ENCODE results near the gene HIPK3. TPM values are rescaled to one million over a fixed set of nuclear protein-coding genes. Genes with fewer than 3 reads are reported as not detected.

Gene HIPK3
- total and polyA plus RNA-seq, 11 donors, result 26.3 to 298 (median 250) TPM

GRCh38 chr11:33321422-33321821 is 64.2 kb downstream of the HIPK3 start:
- peaks cover 6 to 95% (median 76%) of the 10 kb centered on the region in 12 donors for H3K4me1 ChIP-seq
- no peaks in the 10 kb centered on the region for H3K27me3 ChIP-seq
- H3K27ac ChIP-seq, result peak overlapping the region in 10 of 12 donors; percentile 4 to 67 (median 32)
- H3K36me3 ChIP-seq, result no peaks in the 10 kb centered on the region
- ATAC-seq, result no peak
- DNase-seq, result no peak
- no peak overlapping the region for H3K4me3 ChIP-seq
- H3K9me3 ChIP-seq, result no peaks in the 10 kb centered on the region
- TF ChIP-seq CTCF (IDR thresholded peaks at IDR 0.05) (no peak), POLR2A (IDR thresholded peaks at IDR 0.05) (no peak)
- intact Hi-C loops (cut with DNase I), result loop anchor here in 2 of 10 donors (5.0 kb wide), 2 partner anchors 44 to 64 kb away; partner anchors contain the start of gene HIPK3 (in 2 of the 2)

- Histone ChIP-seq H3K9me3 (no peaks in the 10 kb centered on the region), H3K4me1 (peaks cover 14 to 97% (median 82%) of the 10 kb centered on the region in 12 donors), H3K4me3 (no peak overlapping the region), H3K36me3 (no peaks in the 10 kb centered on the region), H3K27ac (peak overlapping the region in 2 of 12 donors; percentile 8 to 31), H3K27me3 (no peaks in the 10 kb centered on the region)
- intact Hi-C loops (cut with DNase I), result loop anchor here in 2 of 10 donors (5.0 kb wide), 2 partner anchors 46 to 66 kb away; partner anchors contain the start of gene HIPK3 (in 2 of the 2)
- ATAC-seq (no peak), DNase-seq (no peak)
- TF ChIP-seq CTCF (IDR thresholded peaks at IDR 0.05) (peak in 1 of 12 donors; percentile 23), POLR2A (IDR thresholded peaks at IDR 0.05) (no peak)
- 86 to 97% (median 92%) methylated on average over 4 of the region's 4 CpGs for WGBS, 4 donors
Observed at GRCh38 chr11:33323421-33323820, 66.2 kb downstream of the HIPK3 start.

- peak in 3 of 4 donors; percentile 21 to 48 (median 32) for ATAC-seq
- Histone ChIP-seq H3K36me3 (no peaks in the 10 kb centered on the region), H3K27ac (peak overlapping the region in 6 of 12 donors; percentile 4 to 31 (median 10)), H3K4me1 (peaks cover 14 to 97% (median 78%) of the 10 kb centered on the region in 12 donors), H3K9me3 (no peaks in the 10 kb centered on the region), H3K27me3 (no peaks in the 10 kb centered on the region), H3K4me3 (no peak overlapping the region)
- intact Hi-C loops (cut with DNase I), result loop anchor here in 3 of 10 donors (2.0 to 5.0 kb wide), 3 partner anchors 47 to 156 kb away; partner anchors contain the start of gene HIPK3 (in 2 of the 3)
- 51 to 67% (median 53%) methylated on average over 4 of the region's 4 CpGs for WGBS, 4 donors
- TF ChIP-seq CTCF (IDR thresholded peaks at IDR 0.05) (no peak), POLR2A (IDR thresholded peaks at IDR 0.05) (no peak)
- DNase-seq, result no peak
Observed at GRCh38 chr11:33324302-33324985, 67.3 kb downstream of the HIPK3 start.

- Histone ChIP-seq H3K9me3 (no peaks in the 10 kb centered on the region), H3K4me1 (peaks cover 11 to 93% (median 76%) of the 10 kb centered on the region in 12 donors), H3K36me3 (peaks cover 0 to 5% (median 0%) of the 10 kb centered on the region in 9 donors), H3K27ac (peak overlapping the region in 5 of 12 donors; percentile 4 to 35 (median 26)), H3K4me3 (no peak overlapping the region), H3K27me3 (no peaks in the 10 kb centered on the region)
- 69 to 76% (median 73%) methylated on average over 5 of the region's 5 CpGs for WGBS, 4 donors
- no peak for TF ChIP-seq POLR2A (IDR thresholded peaks at IDR 0.05)
- no peak for TF ChIP-seq CTCF (IDR thresholded peaks at IDR 0.05)
- DNase-seq, result no peak
- no peak for ATAC-seq
- intact Hi-C loops (cut with DNase I), result loop anchor here in 7 of 10 donors (2.0 to 5.0 kb wide), 3 partner anchors 68 to 158 kb away; partner anchors contain the start of gene HIPK3 (in 6 of the 7)
Observed at GRCh38 chr11:33325451-33325850, 68.3 kb downstream of the HIPK3 start.

Data from heart left ventricle (tissue), 16 donors.